WTC11 (cell line): ENCODE data around the gene SPATC1L. TPM values are rescaled to one million over a fixed set of nuclear protein-coding genes. Genes with fewer than 3 reads are reported as not detected.
A peak's percentile ranks its signal among the peaks of the same experiment; 100 is the strongest.

ENCODE experiments used
- ATAC-seq: fragments of 200-7000 bp; cut with Tn5 transposase; 2 replicates; pipeline ENCODE4 v1.10.0; 2021; ENCODE audit warnings: mild to moderate bottlenecking, moderate library complexity
- CTCF ChIA-PET: fragments of 300-600 bp; sonication (Branson Sonifier 250); formaldehyde crosslinking; loops from one replicate; lab custom pipeline; 2021; ENCODE audit warnings: antibody characterized with exemption; lab: Charles Lee
- POLR2A ChIA-PET: fragments of 350-600 bp; sonication (Branson Sonifier 250); formaldehyde crosslinking; loops from one replicate; lab custom pipeline; 2021; ENCODE audit warnings: antibody characterized with exemption; lab: Charles Lee
- DNase-seq: peaks from one replicate; pipeline ENCODE4 v3.0.0; 2021; ENCODE audit warnings: low spot score
- H3K27ac Mint-ChIP-seq: 2 replicates; pipeline ENCODE4 v1.8.0; 2021; ENCODE audit warnings: mixed read lengths
- H3K27me3 Mint-ChIP-seq: 2 replicates; pipeline ENCODE4 v1.8.0; 2021; ENCODE audit warnings: low read depth, mild to moderate bottlenecking, moderate library complexity, mixed read lengths
- H3K36me3 Mint-ChIP-seq: 2 replicates; pipeline ENCODE4 v1.8.0; 2021; ENCODE audit warnings: mixed read lengths
- H3K4me1 Mint-ChIP-seq: 2 replicates; pipeline ENCODE4 v1.8.0; 2022; ENCODE audit warnings: mixed read lengths
- H3K4me3 Mint-ChIP-seq: 2 replicates; pipeline ENCODE4 v1.8.0; 2021; ENCODE audit warnings: mild to moderate bottlenecking, moderate library complexity, mixed read lengths
- H3K9me3 Mint-ChIP-seq: 2 replicates; pipeline ENCODE4 v1.8.0; 2021; ENCODE audit warnings: mixed read lengths
- CBFB ChIP-seq: sonication (generic); formaldehyde crosslinking; IDR thresholded peaks from 2 replicates; pipeline ENCODE4 v1.8.1; 2022; ENCODE audit warnings: mild to moderate bottlenecking, low read depth, missing genetic modification reagents
- EMX1 ChIP-seq: fragments of 250-450 bp; sonication (Bioruptor Pico); IDR thresholded peaks from 2 replicates; pipeline ENCODE4 v1.8.0; 2021; ENCODE audit warnings: mild to moderate bottlenecking
- ETV6 ChIP-seq: sonication (generic); formaldehyde crosslinking; IDR thresholded peaks from 2 replicates; pipeline ENCODE4 v1.8.1; 2022; ENCODE audit warnings: mild to moderate bottlenecking, missing genetic modification reagents
- FOXP1 ChIP-seq: sonication (generic); formaldehyde crosslinking; IDR thresholded peaks from 2 replicates; pipeline ENCODE4 v1.8.0; 2022; ENCODE audit warnings: missing genetic modification reagents, mild to moderate bottlenecking, moderate library complexity, borderline replicate concordance
- TEAD1 ChIP-seq: sonication (generic); formaldehyde crosslinking; IDR thresholded peaks from 2 replicates; pipeline ENCODE4 v1.8.0; 2022; ENCODE audit warnings: mild to moderate bottlenecking, missing genetic modification reagents
- USF1 ChIP-seq: sonication (generic); formaldehyde crosslinking; IDR thresholded peaks from 2 replicates; pipeline ENCODE4 v1.8.0; 2022; ENCODE audit warnings: mild to moderate bottlenecking, missing genetic modification reagents
- ZBTB43 ChIP-seq: sonication (generic); formaldehyde crosslinking; IDR thresholded peaks from 2 replicates; pipeline ENCODE4 v1.8.1; 2023; ENCODE audit warnings: mild to moderate bottlenecking, missing genetic modification reagents
- ZMAT4 ChIP-seq: fragments of 250-450 bp; sonication (Bioruptor Pico); IDR thresholded peaks from 2 replicates; pipeline ENCODE4 v1.9.0; 2021; ENCODE audit warnings: mild to moderate bottlenecking
- ZNF281 ChIP-seq: sonication (generic); formaldehyde crosslinking; IDR thresholded peaks from 2 replicates; pipeline ENCODE4 v1.8.0; 2023; ENCODE audit warnings: mild to moderate bottlenecking, missing genetic modification reagents
- ZNF532 ChIP-seq: fragments of 250-450 bp; sonication (Bioruptor Pico); IDR thresholded peaks from 2 replicates; pipeline ENCODE4 v1.9.0; 2021; ENCODE audit warnings: mild to moderate bottlenecking, borderline replicate concordance
- total RNA-seq: library from RNA; stranded (reverse); gene quantifications from 3 replicates; pipeline ENCODE4 v1.2.3, GENCODE V29; 2021
- TF ChIP-seq, protein P1 (sequence below): sonication (generic); formaldehyde crosslinking; IDR thresholded peaks from 2 replicates; pipeline ENCODE4 v1.8.1; 2023; ENCODE audit warnings: mild to moderate bottlenecking, missing genetic modification reagents, borderline replicate concordance
- TF ChIP-seq, protein P2 (sequence below): sonication (generic); formaldehyde crosslinking; IDR thresholded peaks from 2 replicates; pipeline ENCODE4 v1.8.0; 2022; ENCODE audit warnings: mild to moderate bottlenecking, missing genetic modification reagents
- TF ChIP-seq, protein P3 (sequence below): sonication (generic); formaldehyde crosslinking; conservative IDR thresholded peaks from 2 replicates; pipeline ENCODE4 v1.8.1; 2023; ENCODE audit warnings: mild to moderate bottlenecking, low read depth, missing genetic modification reagents, moderate library complexity

The SPATC1L gene
- total RNA-seq, 1 experiment from 2014 or later: 61.7 TPM

DNA sequence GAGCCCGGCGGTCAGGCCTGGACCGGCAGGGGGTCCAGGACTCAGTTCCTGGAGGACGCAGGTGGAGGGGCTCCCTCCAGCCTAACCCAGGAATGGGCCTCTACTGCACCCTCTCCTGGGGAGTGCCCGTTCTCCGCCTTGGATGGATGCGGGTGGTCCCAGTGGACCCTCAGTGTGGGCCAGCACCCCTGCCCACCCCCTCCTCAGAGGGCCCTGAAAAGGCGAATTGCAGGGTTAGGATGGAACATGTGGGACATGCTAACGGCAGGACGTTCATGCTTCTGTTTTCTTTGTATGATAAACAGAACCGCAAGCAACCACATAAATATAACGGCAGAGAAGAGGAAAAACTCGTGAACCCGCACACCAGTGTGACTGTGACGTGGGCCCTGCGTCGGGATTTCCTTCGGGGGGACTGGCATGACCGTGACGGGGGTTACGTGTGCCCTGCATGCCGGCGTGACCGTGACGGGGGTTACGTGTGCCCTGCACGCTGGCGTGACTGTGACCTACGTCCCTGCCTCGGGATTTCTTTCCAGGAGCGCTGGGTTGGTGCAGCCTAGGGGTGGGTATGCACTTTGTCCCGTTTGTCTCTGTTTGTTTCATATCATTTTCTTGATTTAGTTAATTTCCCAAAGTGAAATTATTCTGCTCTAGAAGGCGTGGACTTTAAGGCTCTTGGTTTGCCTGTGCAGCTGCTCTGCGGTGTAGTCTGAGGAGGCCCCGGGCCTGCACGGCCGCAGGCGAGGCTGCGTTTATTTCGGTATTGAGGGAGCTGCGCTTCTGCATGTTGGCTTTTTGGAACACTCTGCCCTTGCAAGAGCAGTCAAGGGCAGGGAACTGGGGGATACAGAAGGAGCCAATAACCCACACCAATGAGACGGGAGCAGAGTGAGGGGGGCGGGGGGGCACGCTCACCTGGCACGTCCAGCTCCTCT, 32.0 kb downstream of the SPATC1L start:
- no peak for TF ChIP-seq CBFB (CRISPR knock-in tag)
- TF ChIP-seq ZMAT4 (CRISPR knock-in tag): no peak
- TF ChIP-seq TEAD1 (CRISPR knock-in tag): no peak
- TF ChIP-seq, protein P1, sequence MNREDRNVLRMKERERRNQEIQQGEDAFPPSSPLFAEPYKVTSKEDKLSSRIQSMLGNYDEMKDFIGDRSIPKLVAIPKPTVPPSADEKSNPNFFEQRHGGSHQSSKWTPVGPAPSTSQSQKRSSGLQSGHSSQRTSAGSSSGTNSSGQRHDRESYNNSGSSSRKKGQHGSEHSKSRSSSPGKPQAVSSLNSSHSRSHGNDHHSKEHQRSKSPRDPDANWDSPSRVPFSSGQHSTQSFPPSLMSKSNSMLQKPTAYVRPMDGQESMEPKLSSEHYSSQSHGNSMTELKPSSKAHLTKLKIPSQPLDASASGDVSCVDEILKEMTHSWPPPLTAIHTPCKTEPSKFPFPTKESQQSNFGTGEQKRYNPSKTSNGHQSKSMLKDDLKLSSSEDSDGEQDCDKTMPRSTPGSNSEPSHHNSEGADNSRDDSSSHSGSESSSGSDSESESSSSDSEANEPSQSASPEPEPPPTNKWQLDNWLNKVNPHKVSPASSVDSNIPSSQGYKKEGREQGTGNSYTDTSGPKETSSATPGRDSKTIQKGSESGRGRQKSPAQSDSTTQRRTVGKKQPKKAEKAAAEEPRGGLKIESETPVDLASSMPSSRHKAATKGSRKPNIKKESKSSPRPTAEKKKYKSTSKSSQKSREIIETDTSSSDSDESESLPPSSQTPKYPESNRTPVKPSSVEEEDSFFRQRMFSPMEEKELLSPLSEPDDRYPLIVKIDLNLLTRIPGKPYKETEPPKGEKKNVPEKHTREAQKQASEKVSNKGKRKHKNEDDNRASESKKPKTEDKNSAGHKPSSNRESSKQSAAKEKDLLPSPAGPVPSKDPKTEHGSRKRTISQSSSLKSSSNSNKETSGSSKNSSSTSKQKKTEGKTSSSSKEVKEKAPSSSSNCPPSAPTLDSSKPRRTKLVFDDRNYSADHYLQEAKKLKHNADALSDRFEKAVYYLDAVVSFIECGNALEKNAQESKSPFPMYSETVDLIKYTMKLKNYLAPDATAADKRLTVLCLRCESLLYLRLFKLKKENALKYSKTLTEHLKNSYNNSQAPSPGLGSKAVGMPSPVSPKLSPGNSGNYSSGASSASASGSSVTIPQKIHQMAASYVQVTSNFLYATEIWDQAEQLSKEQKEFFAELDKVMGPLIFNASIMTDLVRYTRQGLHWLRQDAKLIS (CRISPR knock-in tag): no peak
- no peak for TF ChIP-seq ZBTB43 (CRISPR knock-in tag)
- TF ChIP-seq FOXP1 (CRISPR knock-in tag): no peak
- TF ChIP-seq, protein P2, sequence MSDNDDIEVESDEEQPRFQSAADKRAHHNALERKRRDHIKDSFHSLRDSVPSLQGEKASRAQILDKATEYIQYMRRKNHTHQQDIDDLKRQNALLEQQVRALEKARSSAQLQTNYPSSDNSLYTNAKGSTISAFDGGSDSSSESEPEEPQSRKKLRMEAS (CRISPR knock-in tag): 0 out of 2 replicates have a peak, but pooled peaks have one; percentile 9
- no peaks in the 10 kb centered on the region for H3K27me3 Mint-ChIP-seq
- POLR2A ChIA-PET: interaction anchor here (0.7 to 1.0 kb wide), 2 partner anchors 10 to 182 kb away, joined by 3 to 11 read pairs; no protein-coding TSS in a partner anchor
- ATAC-seq: no peak
- no peaks in the 10 kb centered on the region for H3K9me3 Mint-ChIP-seq
- no peak overlapping the region for H3K4me3 Mint-ChIP-seq
- no peak for DNase-seq
- H3K27ac Mint-ChIP-seq: peak overlapping the region; percentile 95
- CTCF ChIA-PET: interaction anchor here (0.6 to 2.6 kb wide), 25 partner anchors 9 to 257 kb away, joined by 3 to 57 read pairs (median 4); a partner anchor contains a TSS
- no peaks in the 10 kb centered on the region for H3K36me3 Mint-ChIP-seq
- H3K4me1 Mint-ChIP-seq: peaks cover 9% of the 10 kb centered on the region

- ChIA-PET CTCF (interaction anchor here (1.3 kb wide), 1 partner anchor 8 kb away, joined by 4 read pairs; no protein-coding TSS in a partner anchor), POLR2A (no interaction called here)
- no peak overlapping the region for H3K4me3 Mint-ChIP-seq
- no peak for ATAC-seq
- peak; percentile 11 for DNase-seq
- H3K27me3 Mint-ChIP-seq: no peaks in the 10 kb centered on the region
- H3K4me1 Mint-ChIP-seq: peaks cover 13% of the 10 kb centered on the region
- H3K27ac Mint-ChIP-seq: no peak overlapping the region
- H3K36me3 Mint-ChIP-seq: no peaks in the 10 kb centered on the region
- H3K9me3 Mint-ChIP-seq: no peaks in the 10 kb centered on the region
- TF ChIP-seq, protein P3, sequence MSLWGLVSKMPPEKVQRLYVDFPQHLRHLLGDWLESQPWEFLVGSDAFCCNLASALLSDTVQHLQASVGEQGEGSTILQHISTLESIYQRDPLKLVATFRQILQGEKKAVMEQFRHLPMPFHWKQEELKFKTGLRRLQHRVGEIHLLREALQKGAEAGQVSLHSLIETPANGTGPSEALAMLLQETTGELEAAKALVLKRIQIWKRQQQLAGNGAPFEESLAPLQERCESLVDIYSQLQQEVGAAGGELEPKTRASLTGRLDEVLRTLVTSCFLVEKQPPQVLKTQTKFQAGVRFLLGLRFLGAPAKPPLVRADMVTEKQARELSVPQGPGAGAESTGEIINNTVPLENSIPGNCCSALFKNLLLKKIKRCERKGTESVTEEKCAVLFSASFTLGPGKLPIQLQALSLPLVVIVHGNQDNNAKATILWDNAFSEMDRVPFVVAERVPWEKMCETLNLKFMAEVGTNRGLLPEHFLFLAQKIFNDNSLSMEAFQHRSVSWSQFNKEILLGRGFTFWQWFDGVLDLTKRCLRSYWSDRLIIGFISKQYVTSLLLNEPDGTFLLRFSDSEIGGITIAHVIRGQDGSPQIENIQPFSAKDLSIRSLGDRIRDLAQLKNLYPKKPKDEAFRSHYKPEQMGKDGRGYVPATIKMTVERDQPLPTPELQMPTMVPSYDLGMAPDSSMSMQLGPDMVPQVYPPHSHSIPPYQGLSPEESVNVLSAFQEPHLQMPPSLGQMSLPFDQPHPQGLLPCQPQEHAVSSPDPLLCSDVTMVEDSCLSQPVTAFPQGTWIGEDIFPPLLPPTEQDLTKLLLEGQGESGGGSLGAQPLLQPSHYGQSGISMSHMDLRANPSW (CRISPR knock-in tag): no peak
- TF ChIP-seq EMX1 (CRISPR knock-in tag): no peak
- TF ChIP-seq ZNF532: no peak
- TF ChIP-seq ZNF281 (CRISPR knock-in tag): no peak
- TF ChIP-seq ETV6 (CRISPR knock-in tag): no peak
- TF ChIP-seq USF1 (CRISPR knock-in tag): no peak
Observed at GRCh38 chr21:46151261-46151988, 32.8 kb downstream of the SPATC1L start.
